Mononuclear cell (primary cell): ENCODE data around the gene AGAP1. TPM values are rescaled to one million over a fixed set of nuclear protein-coding genes. Genes with fewer than 3 reads are reported as not detected.

Experiments
- H3K27me3 ChIP-seq: 2 replicates; pipeline ENCODE4 v1.6.0; 2011; ENCODE audit warnings: low read length, control low read depth; ENCODE audit not compliant: insufficient read depth
- H3K4me1 ChIP-seq: 2 replicates; pipeline ENCODE4 v1.5.1; 2011; ENCODE audit warnings: mild to moderate bottlenecking, low read length, control low read depth; ENCODE audit not compliant: insufficient read depth
- H3K4me3 ChIP-seq: 2 replicates; pipeline ENCODE4 v1.5.1; 2011; ENCODE audit warnings: mild to moderate bottlenecking, low read length, moderate library complexity
- H3K9me3 ChIP-seq: 2 replicates; pipeline ENCODE4 v1.5.1; 2011; ENCODE audit warnings: low read depth, mild to moderate bottlenecking, control low read depth, low read length
- total RNA-seq: library from RNA; depleted of rRNA; stranded (reverse); fragments of >200 nt; gene quantifications from one replicate; pipeline ENCODE4 v1.2.3, GENCODE V29; 2012

AGAP1 gene
- total RNA-seq, 1 donor, result 2.7 TPM

DNA sequence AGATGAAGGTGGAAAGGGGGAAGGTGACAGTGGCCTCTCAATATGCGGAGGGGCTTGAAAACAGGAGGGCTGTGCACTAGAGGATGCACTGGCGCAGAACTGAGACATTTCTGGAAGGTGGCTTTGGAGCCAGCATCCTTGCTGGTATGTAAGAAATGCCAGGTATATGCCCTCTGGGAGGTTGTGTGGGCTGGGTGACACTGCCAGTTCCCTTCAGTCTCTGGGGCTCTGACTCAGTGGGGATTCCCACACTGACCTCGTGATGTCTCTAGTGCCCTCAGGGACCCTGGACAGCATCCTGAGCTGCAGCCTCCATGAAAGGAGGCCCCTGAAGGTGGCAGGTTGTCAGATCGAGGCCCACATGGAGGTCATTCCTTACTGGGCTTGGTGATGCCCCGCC, 74.0 kb downstream of the AGAP1 start:
- no peak overlapping the region for H3K4me3 ChIP-seq

DNA sequence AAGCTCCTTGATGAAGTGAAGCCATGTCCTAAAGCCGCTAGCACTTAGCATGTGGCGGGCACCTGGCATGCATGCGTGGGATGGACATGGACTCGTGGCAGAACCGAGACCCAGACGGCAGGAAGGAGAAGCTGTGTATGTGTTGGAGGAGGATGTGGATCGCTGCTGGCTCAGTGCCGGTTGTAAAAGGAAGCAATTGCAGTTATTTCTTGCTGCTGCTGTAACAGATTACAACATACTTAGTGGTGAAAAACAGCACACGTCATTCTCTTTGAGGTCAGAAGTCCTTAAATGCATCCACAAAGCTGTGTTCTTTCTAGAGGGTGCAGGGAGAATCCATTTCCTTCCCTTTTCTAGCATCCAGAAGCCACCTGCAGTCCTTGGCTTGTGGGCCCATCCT, 74.6 kb downstream of the AGAP1 start:
- no peaks in the 10 kb centered on the region for H3K4me1 ChIP-seq
- no peak overlapping the region for H3K4me3 ChIP-seq
- H3K27me3 ChIP-seq, result no peaks in the 10 kb centered on the region
- H3K9me3 ChIP-seq, result no peaks in the 10 kb centered on the region

More for the DNA sequence above, 74.0 kb downstream of the AGAP1 start:
- no peaks in the 10 kb centered on the region for H3K27me3 ChIP-seq
- no peaks in the 10 kb centered on the region for H3K4me1 ChIP-seq
- H3K9me3 ChIP-seq, result no peaks in the 10 kb centered on the region

DNA sequence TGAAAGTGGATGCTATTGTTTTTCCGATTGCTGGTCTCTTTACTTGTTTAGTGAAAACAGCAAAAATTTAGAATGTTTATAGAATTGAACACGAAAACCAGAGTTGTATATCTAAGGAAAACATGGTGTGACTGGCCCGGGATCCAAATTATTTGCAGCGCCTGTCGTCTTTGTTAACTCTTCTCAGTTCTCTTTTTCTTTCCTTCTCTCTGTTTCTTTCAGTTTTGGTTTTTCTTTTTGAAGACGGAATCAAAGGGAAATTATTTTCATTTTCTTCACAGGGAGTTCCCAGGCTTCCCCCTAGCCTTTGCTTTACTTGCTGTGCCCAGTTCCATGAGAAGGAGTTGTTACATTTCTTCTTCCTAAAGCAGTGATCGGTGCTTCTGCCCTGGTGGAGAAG, 76.0 kb downstream of the AGAP1 start:
- Histone ChIP-seq H3K9me3 (no peaks in the 10 kb centered on the region), H3K27me3 (no peaks in the 10 kb centered on the region), H3K4me1 (no peaks in the 10 kb centered on the region), H3K4me3 (no peak overlapping the region)

DNA sequence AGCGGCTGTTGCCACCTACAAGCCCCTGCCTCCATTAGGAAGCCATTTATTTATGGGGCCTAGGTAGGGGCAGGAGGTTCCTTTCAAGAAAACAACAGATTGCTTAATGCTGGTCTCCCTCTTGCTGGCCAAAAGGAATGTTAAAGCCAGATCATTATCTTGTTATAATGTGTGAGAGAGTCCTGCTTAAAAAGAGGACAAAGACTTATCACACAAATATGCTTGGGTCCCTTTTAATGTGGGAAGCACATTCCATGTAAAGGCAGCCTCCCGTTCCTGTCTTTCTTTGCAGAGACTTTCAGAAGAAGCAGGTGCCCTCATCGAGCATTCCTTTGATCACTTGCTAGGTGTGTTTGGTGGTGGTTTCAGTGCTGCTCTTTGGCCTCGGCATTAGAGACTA, 76.4 kb downstream of the AGAP1 start:
- Histone ChIP-seq H3K27me3 (no peaks in the 10 kb centered on the region), H3K4me3 (no peak overlapping the region), H3K4me1 (no peaks in the 10 kb centered on the region)

DNA sequence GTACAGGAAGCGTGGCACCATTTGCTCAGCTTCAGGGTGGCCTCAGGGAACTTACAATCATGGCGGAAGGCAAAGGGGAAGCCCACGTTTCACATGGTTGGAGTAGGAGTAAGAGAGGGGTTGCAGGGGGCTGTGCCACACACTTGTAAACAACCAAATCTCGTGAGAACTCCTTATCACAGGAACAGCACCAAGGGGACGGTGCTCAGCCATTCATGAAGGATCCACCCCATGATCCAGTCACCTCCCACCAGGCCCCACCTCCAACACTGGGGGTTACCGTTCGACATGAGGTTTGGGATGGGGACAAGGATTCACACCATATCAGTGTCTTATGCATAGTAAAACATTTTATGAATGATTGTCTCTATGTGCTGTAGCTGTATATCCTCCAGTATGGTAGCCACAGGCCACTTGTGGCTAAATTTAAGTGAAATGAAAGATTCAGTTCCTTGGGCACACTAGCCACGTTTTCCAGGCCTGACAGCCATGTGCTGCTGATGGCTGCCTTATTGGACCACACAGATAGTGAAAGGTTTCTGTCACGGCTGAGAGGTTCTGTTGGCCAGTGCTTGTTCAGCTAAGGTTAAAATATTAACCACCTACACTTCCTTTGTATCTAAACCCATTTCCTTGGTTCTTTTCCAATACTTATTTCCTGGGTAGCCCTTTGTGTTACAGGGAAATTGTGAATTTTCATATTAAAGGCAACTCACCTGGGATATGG, 77.3 kb downstream of the AGAP1 start:
- Histone ChIP-seq H3K27me3 (no peaks in the 10 kb centered on the region), H3K4me3 (no peak overlapping the region), H3K4me1 (no peaks in the 10 kb centered on the region)

More for the DNA sequence above, 76.4 kb downstream of the AGAP1 start:
- H3K9me3 ChIP-seq, result no peaks in the 10 kb centered on the region

DNA sequence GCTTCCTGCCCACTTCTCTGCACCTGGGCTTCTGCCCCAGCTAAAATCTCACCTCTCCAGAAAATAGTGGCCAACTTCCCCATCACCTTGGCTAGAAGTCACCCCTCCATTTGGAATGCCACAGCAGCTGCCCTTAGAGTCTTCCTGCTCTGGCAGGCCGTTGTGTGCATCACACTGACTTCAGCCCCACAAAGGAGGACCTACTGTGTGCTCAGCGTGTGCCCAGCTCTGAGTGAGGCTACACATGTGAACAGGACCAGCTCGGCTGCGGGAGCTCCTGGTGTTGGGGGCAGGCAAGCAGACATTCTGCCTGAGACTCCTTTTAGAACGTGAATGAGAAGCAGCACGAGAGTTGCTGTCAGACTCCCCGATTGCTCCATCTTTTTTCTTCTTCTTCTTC, 78.7 kb downstream of the AGAP1 start:
- H3K9me3 ChIP-seq, result no peaks in the 10 kb centered on the region

More for the DNA sequence above, 77.3 kb downstream of the AGAP1 start:
- H3K9me3 ChIP-seq, result no peaks in the 10 kb centered on the region

DNA sequence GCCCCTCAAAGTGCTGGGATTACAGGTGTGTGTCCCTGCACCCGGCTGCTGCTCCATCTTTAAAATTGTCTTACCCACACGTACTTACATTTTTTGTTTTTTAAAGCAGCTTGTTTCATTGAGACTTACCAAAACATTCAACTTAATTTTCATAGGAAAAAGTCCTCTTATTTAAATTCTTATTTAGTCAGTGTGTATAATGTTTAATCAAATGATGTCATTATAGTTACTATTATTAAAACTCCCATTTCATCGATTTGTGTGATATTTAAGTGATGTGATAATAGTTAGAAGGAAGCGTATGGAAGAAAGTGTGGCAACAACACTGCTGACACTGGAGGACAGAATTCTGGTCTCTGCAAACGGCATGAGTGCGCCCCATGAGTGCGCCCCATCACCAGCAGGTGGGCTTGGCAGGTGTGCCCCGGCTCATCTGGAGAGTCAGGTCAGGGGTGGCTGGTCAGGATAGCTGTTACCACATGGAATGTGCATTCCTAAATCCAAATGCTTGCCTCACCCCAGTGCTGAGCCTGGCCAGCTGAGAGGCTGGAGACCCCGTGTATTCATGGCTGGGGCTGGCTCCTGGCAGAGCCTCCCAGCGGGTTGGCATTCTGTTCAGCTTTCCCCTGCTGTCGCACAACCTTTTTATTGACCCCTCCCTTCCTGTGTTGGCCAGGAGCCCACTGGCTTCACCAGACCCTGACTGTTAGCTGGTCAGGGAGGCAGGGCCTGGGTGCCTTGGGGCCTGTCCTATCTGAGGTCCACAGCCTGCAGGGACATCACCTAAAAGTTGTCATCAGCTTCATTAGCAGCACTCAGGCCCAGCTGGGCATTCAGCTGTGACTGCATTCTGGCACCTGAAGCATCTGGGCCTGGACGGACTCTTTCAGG, 79.7 kb downstream of the AGAP1 start:
- Histone ChIP-seq H3K27me3 (no peaks in the 10 kb centered on the region), H3K4me1 (no peaks in the 10 kb centered on the region), H3K4me3 (no peak overlapping the region), H3K9me3 (no peaks in the 10 kb centered on the region)

More for the DNA sequence above, 78.7 kb downstream of the AGAP1 start:
- Histone ChIP-seq H3K4me1 (no peaks in the 10 kb centered on the region), H3K27me3 (no peaks in the 10 kb centered on the region), H3K4me3 (no peak overlapping the region)

DNA sequence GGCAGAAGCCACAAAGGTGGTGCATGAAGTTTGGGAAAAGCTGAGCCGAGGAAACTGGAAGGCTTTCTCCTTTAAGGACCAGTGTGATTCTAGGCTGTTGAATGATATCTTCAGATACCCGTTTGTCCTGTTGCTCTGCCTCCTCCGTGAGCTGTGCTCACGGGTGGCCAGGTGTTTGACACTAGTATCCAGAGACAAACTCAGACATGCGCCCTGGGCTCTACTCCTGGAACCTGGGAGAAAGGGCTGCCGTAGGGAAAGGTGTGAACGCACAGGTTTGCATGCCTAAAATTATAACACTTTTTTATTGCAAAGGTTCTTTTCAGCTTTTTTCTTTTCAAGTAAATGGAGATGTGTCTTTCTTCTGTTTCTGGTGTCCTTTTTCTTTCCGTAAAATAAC, 81.6 kb downstream of the AGAP1 start:
- Histone ChIP-seq H3K4me3 (no peak overlapping the region), H3K27me3 (no peaks in the 10 kb centered on the region), H3K9me3 (no peaks in the 10 kb centered on the region), H3K4me1 (no peaks in the 10 kb centered on the region)

DNA sequence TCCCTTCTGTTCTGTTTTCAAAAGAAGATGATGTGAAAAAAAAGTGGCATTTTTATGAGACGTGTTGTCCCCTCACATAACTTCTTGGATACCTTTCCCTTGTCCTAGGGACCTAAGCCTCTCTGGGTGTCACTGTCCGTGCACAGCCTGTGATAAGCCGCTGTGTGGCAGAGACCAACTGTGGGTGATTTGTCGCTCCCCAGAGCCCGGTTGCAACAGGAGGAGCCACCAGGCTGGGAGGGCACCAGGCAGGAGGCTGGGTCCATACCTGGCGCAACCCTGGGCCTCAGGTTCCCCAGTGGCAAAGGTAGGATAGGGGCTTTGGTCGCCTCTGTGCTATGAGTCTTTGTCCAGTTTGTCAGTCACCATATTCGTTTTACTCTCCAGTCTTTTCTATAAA, 82.1 kb downstream of the AGAP1 start:
- H3K27me3 ChIP-seq, result no peaks in the 10 kb centered on the region
- no peak overlapping the region for H3K4me3 ChIP-seq
- no peaks in the 10 kb centered on the region for H3K4me1 ChIP-seq
- H3K9me3 ChIP-seq, result no peaks in the 10 kb centered on the region

DNA sequence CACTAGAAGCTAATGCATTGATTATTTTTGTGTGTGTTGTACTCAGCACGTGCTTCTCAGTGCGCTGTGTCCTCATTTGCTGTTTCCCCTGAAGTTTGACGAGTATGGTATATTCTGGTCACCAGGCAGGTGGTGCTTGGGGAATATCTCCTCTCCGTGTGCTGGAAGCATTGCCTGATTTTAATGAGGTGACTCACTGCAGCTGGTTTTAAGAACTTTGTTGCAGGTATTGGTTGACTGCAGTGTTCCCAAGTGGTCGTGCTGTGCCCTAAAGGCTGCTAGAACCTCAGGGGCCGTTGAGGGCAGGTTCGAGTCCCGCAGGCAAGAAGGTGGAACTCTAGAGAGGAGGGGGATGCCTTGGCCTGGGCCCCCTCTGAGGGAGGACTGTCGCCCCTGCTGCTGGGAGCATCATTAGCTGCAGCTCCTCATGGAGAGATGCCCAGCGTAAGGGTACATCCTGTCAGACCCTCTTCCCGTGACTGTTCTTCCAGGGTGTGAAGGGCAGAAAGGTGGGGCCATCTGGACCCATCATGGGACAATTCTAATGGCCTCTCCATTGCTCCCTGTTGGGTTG, 82.6 kb downstream of the AGAP1 start:
- no peaks in the 10 kb centered on the region for H3K4me1 ChIP-seq
- H3K27me3 ChIP-seq, result no peaks in the 10 kb centered on the region
- H3K9me3 ChIP-seq, result no peaks in the 10 kb centered on the region
- H3K4me3 ChIP-seq, result no peak overlapping the region

DNA sequence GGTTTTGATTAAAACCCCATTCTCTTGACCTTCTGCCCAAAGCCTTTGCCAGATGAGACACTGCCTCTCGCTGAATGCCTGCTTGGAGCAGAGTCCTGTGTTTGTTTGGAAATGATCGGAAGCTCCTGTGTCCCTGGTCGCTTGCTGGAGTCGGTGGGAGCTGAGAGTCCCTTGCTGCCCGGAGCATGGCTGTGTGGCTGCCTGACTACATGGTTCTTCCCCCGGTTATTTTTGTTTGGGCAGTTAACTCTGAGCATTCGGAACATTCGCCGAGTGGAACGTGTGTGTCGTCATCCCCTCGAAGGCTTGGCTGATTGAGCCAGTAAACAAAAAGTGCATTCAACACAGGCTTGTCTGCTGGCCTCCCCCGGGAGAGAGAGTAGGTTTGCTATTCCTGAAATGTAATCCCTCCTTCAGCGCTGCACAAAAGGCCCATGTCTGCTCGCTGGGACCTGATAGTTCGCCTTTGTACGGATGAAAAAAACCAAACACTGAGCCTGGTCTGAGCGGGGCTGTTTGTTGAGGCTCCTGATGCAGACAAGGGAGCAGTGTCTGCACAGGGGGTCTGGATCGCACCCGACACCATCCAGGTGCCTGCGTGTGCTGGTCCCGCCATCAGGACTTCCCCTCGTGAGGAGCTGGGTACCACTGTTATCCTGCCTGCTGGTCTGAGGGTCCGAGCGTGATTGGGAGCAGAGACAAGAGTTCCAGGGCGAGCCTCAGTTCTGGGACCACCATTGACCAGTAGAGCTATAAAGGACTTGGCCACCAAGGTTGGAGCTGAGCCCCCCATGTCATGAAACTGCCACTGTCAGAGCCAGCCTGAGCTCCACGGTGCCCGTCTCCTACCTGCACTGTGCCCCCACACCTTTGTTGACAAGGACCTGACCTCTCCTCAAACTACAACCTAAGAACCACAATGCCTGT, 83.8 kb downstream of the AGAP1 start:
- no peaks in the 10 kb centered on the region for H3K4me1 ChIP-seq
- H3K9me3 ChIP-seq, result no peaks in the 10 kb centered on the region
- no peaks in the 10 kb centered on the region for H3K27me3 ChIP-seq
- H3K4me3 ChIP-seq, result no peak overlapping the region

DNA sequence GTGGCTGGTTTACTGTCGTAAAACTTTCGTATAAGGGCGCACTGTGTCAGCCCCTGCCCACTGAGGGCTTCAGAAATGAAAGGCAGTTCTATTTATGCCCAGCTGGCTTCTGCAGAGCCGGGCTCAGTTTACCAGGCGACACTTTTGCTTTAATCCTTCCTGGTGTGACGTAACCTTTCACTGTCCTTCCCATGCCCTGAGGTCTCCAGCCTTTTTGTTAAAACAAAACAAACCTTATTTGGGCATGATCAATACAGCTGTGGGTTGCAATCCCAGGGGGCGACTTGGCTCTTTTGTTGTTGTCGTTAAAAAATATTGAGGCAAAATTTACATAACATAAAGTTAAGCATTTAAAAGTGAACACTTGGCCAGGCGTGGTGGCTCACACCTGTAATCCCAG, 85.3 kb downstream of the AGAP1 start:
- no peak overlapping the region for H3K4me3 ChIP-seq
- no peaks in the 10 kb centered on the region for H3K4me1 ChIP-seq
- no peaks in the 10 kb centered on the region for H3K27me3 ChIP-seq
- H3K9me3 ChIP-seq, result no peaks in the 10 kb centered on the region

DNA sequence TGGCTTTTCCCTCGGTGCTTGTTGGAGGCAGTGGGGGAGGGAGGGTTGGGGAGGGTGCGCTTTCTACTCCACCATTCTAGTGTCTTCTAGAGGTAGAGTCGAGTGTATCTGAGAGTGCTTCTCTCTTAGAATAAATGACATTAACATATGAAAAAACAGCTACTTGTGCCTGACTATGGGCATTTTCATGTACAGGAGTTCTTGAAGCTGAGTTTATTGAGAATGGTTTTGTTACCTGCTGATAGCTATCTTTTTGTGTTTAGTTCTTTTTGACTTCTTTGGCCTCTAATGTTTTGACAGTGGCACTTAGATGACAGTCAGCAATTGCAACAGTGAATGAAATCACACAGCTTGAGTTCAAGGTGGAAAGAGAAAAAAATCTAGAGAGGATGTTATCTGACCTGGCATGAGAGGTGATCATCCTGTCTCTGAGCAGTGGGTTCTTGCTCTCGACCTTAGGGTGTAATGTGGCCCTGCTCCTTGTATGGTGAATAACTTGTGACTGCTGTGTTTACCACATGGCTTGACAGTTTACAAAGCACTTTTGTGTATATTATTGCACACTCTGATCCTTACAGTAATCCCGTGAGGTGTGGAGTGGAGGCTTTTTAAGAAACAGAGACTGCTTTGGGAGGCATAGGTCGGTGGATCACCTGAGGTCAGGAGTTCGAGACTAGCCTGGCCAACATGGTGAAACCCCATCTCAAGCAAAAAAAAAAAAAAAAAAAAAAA, 86.7 kb downstream of the AGAP1 start:
- no peaks in the 10 kb centered on the region for H3K4me1 ChIP-seq
- no peaks in the 10 kb centered on the region for H3K27me3 ChIP-seq
- H3K9me3 ChIP-seq, result no peaks in the 10 kb centered on the region

DNA sequence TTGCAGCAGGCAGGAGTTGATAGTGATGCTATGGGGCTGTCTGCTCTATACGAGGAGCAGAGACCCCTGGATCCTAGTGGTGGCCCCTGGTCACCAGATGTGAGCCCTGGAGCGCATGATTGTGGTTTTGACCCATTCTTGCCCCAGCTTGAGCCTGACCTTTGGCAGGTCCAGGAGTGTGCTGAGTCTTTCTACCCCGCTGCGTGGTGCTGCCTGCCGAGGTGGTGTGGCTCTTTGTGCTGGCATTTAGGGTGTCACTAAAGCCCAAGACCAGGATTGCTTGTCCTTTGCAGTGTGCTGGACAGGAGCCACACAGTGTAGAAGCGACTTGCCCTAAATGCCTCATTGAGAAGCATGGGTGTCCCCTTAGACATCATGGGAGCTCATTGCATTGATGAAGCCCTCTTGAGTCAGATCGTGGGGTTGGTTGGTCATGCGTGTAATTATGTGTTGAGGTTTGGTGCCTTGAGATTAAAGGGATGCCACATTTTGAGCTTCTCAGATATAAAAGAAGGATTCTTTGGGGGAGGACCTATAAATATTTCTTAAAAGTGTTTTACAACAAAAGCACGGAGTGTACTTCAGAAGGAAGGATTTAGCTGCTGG, 88.3 kb downstream of the AGAP1 start:
- Histone ChIP-seq H3K9me3 (no peaks in the 10 kb centered on the region), H3K4me3 (no peak overlapping the region), H3K27me3 (no peaks in the 10 kb centered on the region), H3K4me1 (no peaks in the 10 kb centered on the region)

More for the DNA sequence above, 86.7 kb downstream of the AGAP1 start:
- H3K4me3 ChIP-seq, result no peak overlapping the region
